ENCODE measurements around the gene LCP1. TPM values are rescaled to one million over a fixed set of nuclear protein-coding genes. Genes with fewer than 3 reads are reported as not detected.

Gene LCP1
- total RNA-seq, 1 donor from 2014 or later: not detected

- peak; percentile 79 for TF ChIP-seq CTCF (IDR thresholded peaks at IDR 0.05)
These were observed 21.4 kb downstream of the LCP1 start for GRCh38 chr13:46160471-46161066.

GRCh38 chr13:46160065-46160464 is 21.9 kb downstream of the LCP1 start:
- H3K4me1 Mint-ChIP-seq (ENCODE audit: unreplicated experiment): peaks cover 1% of the 10 kb centered on the region
- no peaks in the 10 kb centered on the region for H3K36me3 Mint-ChIP-seq (ENCODE audit: unreplicated experiment)
- no peak overlapping the region for H3K4me3 Mint-ChIP-seq (ENCODE audit: unreplicated experiment)
- TF ChIP-seq CTCF (IDR thresholded peaks at IDR 0.05): no peak
- peaks cover 13% of the 10 kb centered on the region for H3K27me3 Mint-ChIP-seq (ENCODE audit: unreplicated experiment)
- no peak overlapping the region for H3K27ac Mint-ChIP-seq (ENCODE audit: unreplicated experiment)
- H3K9me3 Mint-ChIP-seq (ENCODE audit: unreplicated experiment): no peaks in the 10 kb centered on the region
- no peak for DNase-seq (ENCODE audit: extremely low spot score, unreplicated experiment)

More at GRCh38 chr13:46160471-46161066, 21.4 kb downstream of the LCP1 start:
- no peak overlapping the region for H3K27ac Mint-ChIP-seq (ENCODE audit: unreplicated experiment)
- DNase-seq (ENCODE audit: extremely low spot score, unreplicated experiment): no peak
- peaks cover 13% of the 10 kb centered on the region for H3K27me3 Mint-ChIP-seq (ENCODE audit: unreplicated experiment)
- no peak overlapping the region for H3K4me3 Mint-ChIP-seq (ENCODE audit: unreplicated experiment)
- peaks cover 1% of the 10 kb centered on the region for H3K4me1 Mint-ChIP-seq (ENCODE audit: unreplicated experiment)
- H3K36me3 Mint-ChIP-seq (ENCODE audit: unreplicated experiment): no peaks in the 10 kb centered on the region
- no peaks in the 10 kb centered on the region for H3K9me3 Mint-ChIP-seq (ENCODE audit: unreplicated experiment)

GRCh38 chr13:46158983-46159382 is 23.0 kb downstream of the LCP1 start:
- H3K4me3 Mint-ChIP-seq (ENCODE audit: unreplicated experiment): no peak overlapping the region
- no peaks in the 10 kb centered on the region for H3K9me3 Mint-ChIP-seq (ENCODE audit: unreplicated experiment)
- peaks cover 1% of the 10 kb centered on the region for H3K4me1 Mint-ChIP-seq (ENCODE audit: unreplicated experiment)
- no peak overlapping the region for H3K27ac Mint-ChIP-seq (ENCODE audit: unreplicated experiment)
- DNase-seq (ENCODE audit: extremely low spot score, unreplicated experiment): no peak
- H3K27me3 Mint-ChIP-seq (ENCODE audit: unreplicated experiment): peaks cover 13% of the 10 kb centered on the region
- H3K36me3 Mint-ChIP-seq (ENCODE audit: unreplicated experiment): no peaks in the 10 kb centered on the region
- no peak for TF ChIP-seq CTCF (IDR thresholded peaks at IDR 0.05)

GRCh38 chr13:46158222-46158621 is 23.8 kb downstream of the LCP1 start:
- no peaks in the 10 kb centered on the region for H3K36me3 Mint-ChIP-seq (ENCODE audit: unreplicated experiment)
- H3K4me3 Mint-ChIP-seq (ENCODE audit: unreplicated experiment): no peak overlapping the region
- H3K27ac Mint-ChIP-seq (ENCODE audit: unreplicated experiment): no peak overlapping the region
- no peak for DNase-seq (ENCODE audit: extremely low spot score, unreplicated experiment)
- peaks cover 13% of the 10 kb centered on the region for H3K27me3 Mint-ChIP-seq (ENCODE audit: unreplicated experiment)
- no peak for TF ChIP-seq CTCF (IDR thresholded peaks at IDR 0.05)
- peaks cover 1% of the 10 kb centered on the region for H3K4me1 Mint-ChIP-seq (ENCODE audit: unreplicated experiment)
- no peaks in the 10 kb centered on the region for H3K9me3 Mint-ChIP-seq (ENCODE audit: unreplicated experiment)

- H3K4me3 Mint-ChIP-seq (ENCODE audit: unreplicated experiment): no peak overlapping the region
- no peaks in the 10 kb centered on the region for H3K4me1 Mint-ChIP-seq (ENCODE audit: unreplicated experiment)
- no peaks in the 10 kb centered on the region for H3K36me3 Mint-ChIP-seq (ENCODE audit: unreplicated experiment)
These were observed 27.7 kb downstream of the LCP1 start for GRCh38 chr13:46154136-46154801.

More at GRCh38 chr13:46154136-46154801, 27.7 kb downstream of the LCP1 start:
- H3K9me3 Mint-ChIP-seq (ENCODE audit: unreplicated experiment): no peaks in the 10 kb centered on the region
- DNase-seq (ENCODE audit: extremely low spot score, unreplicated experiment): no peak
- TF ChIP-seq CTCF (IDR thresholded peaks at IDR 0.05): no peak
- peaks cover 21% of the 10 kb centered on the region for H3K27me3 Mint-ChIP-seq (ENCODE audit: unreplicated experiment)
- H3K27ac Mint-ChIP-seq (ENCODE audit: unreplicated experiment): no peak overlapping the region
